IPS-20b (cell line): ENCODE measurements around the gene LOC101059915.
"Not testable (repeated sequence)": the region's sequence is repeated elsewhere in the genome, so short reads cannot be mapped to it uniquely, and the experiment has no call there.

Experiments used
- H3K27ac ChIP-seq: one replicate; pipeline ENCODE4 v1.5.1; 2013; ENCODE audit warnings: low read length
- H3K27me3 ChIP-seq: 2 replicates; pipeline ENCODE4 v1.6.1; 2013; ENCODE audit warnings: mild to moderate bottlenecking, low read length, inconsistent platforms; ENCODE audit not compliant: insufficient read depth
- H3K36me3 ChIP-seq: 2 replicates; pipeline ENCODE4 v1.6.1; 2013; ENCODE audit warnings: low read depth, mild to moderate bottlenecking, inconsistent platforms, low read length, moderate library complexity; ENCODE audit not compliant: insufficient read depth
- H3K4me1 ChIP-seq: 2 replicates; pipeline ENCODE4 v1.6.1; 2013; ENCODE audit warnings: mild to moderate bottlenecking, control low read depth, inconsistent platforms, low read length, moderate library complexity; ENCODE audit not compliant: insufficient read depth
- H3K4me3 ChIP-seq: 2 replicates; pipeline ENCODE4 v1.5.1; 2013; ENCODE audit warnings: mild to moderate bottlenecking, low read length, inconsistent platforms
- H3K9ac ChIP-seq: 2 replicates; pipeline ENCODE4 v1.6.1; 2013; ENCODE audit warnings: low read depth, mild to moderate bottlenecking, inconsistent platforms, low read length, moderate library complexity
- H3K9me3 ChIP-seq: 2 replicates; pipeline ENCODE4 v1.6.1; 2013; ENCODE audit warnings: mild to moderate bottlenecking, low read depth, low read length, inconsistent platforms; ENCODE audit not compliant: insufficient read depth

LOC101059915 gene

GRCh38 chrX:71626576-71626975 is 40.8 kb upstream of the LOC101059915 start:
- H3K27ac ChIP-seq = no peak overlapping the region
- H3K4me1 ChIP-seq = no peaks in the 10 kb centered on the region
- no peaks in the 10 kb centered on the region for H3K36me3 ChIP-seq
- H3K27me3 ChIP-seq = no peaks in the 10 kb centered on the region
- H3K9ac ChIP-seq = no peak overlapping the region
- no peaks in the 10 kb centered on the region for H3K9me3 ChIP-seq
- no peak overlapping the region for H3K4me3 ChIP-seq

- Histone ChIP-seq H3K27me3 (no peaks in the 10 kb centered on the region), H3K27ac (no peak overlapping the region), H3K4me1 (no peaks in the 10 kb centered on the region), H3K9me3 (no peaks in the 10 kb centered on the region), H3K36me3 (no peaks in the 10 kb centered on the region), H3K4me3 (no peak overlapping the region), H3K9ac (no peak overlapping the region)
Observed at GRCh38 chrX:71627588-71628404, 39.5 kb upstream of the LOC101059915 start.

- H3K27me3 ChIP-seq = no peaks in the 10 kb centered on the region
- no peaks in the 10 kb centered on the region for H3K4me1 ChIP-seq
- no peaks in the 10 kb centered on the region for H3K36me3 ChIP-seq
- no peak overlapping the region for H3K9ac ChIP-seq
- no peaks in the 10 kb centered on the region for H3K9me3 ChIP-seq
- no peak overlapping the region for H3K4me3 ChIP-seq
- no peak overlapping the region for H3K27ac ChIP-seq
Observed at GRCh38 chrX:71629467-71629866, 37.9 kb upstream of the LOC101059915 start.

- H3K9me3 ChIP-seq = no peaks in the 10 kb centered on the region
- no peaks in the 10 kb centered on the region for H3K4me1 ChIP-seq
- H3K27me3 ChIP-seq = no peaks in the 10 kb centered on the region
- H3K9ac ChIP-seq = no peak overlapping the region
- no peaks in the 10 kb centered on the region for H3K36me3 ChIP-seq
- H3K27ac ChIP-seq = no peak overlapping the region
- no peak overlapping the region for H3K4me3 ChIP-seq
Observed at GRCh38 chrX:71632923-71633657, 34.3 kb upstream of the LOC101059915 start.

- Histone ChIP-seq H3K4me1 (no peaks in the 10 kb centered on the region), H3K9ac (no peak overlapping the region), H3K27ac (no peak overlapping the region), H3K4me3 (no peak overlapping the region), H3K36me3 (no peaks in the 10 kb centered on the region), H3K9me3 (no peaks in the 10 kb centered on the region), H3K27me3 (no peaks in the 10 kb centered on the region)
Observed at GRCh38 chrX:71634366-71634765, 33.0 kb upstream of the LOC101059915 start.

GRCh38 chrX:71636438-71637252 is 30.7 kb upstream of the LOC101059915 start:
- Histone ChIP-seq H3K9ac (no peak overlapping the region), H3K4me1 (no peaks in the 10 kb centered on the region), H3K27ac (no peak overlapping the region), H3K9me3 (no peaks in the 10 kb centered on the region), H3K36me3 (no peaks in the 10 kb centered on the region), H3K4me3 (no peak overlapping the region), H3K27me3 (no peaks in the 10 kb centered on the region)

- Histone ChIP-seq H3K27me3 (no peaks in the 10 kb centered on the region), H3K4me1 (no peaks in the 10 kb centered on the region), H3K9ac (no peak overlapping the region), H3K36me3 (no peaks in the 10 kb centered on the region), H3K9me3 (no peaks in the 10 kb centered on the region), H3K4me3 (no peak overlapping the region), H3K27ac (no peak overlapping the region)
Observed at GRCh38 chrX:71637253-71637618, 30.1 kb upstream of the LOC101059915 start.

- H3K9me3 ChIP-seq = no peaks in the 10 kb centered on the region
- no peak overlapping the region for H3K27ac ChIP-seq
- H3K36me3 ChIP-seq = no peaks in the 10 kb centered on the region
- H3K4me3 ChIP-seq = no peak overlapping the region
- H3K27me3 ChIP-seq = no peaks in the 10 kb centered on the region
- no peak overlapping the region for H3K9ac ChIP-seq
- no peaks in the 10 kb centered on the region for H3K4me1 ChIP-seq
Observed at GRCh38 chrX:71637848-71638247, 29.5 kb upstream of the LOC101059915 start.

- no peak overlapping the region for H3K4me3 ChIP-seq
- no peaks in the 10 kb centered on the region for H3K36me3 ChIP-seq
- no peaks in the 10 kb centered on the region for H3K4me1 ChIP-seq
- no peaks in the 10 kb centered on the region for H3K27me3 ChIP-seq
- H3K9me3 ChIP-seq = no peaks in the 10 kb centered on the region
- H3K9ac ChIP-seq = no peak overlapping the region
- H3K27ac ChIP-seq = no peak overlapping the region
Observed at GRCh38 chrX:71638409-71638808, 28.9 kb upstream of the LOC101059915 start.

- H3K9me3 ChIP-seq = no peaks in the 10 kb centered on the region
- H3K27ac ChIP-seq = no peak overlapping the region
- H3K36me3 ChIP-seq = no peaks in the 10 kb centered on the region
- H3K9ac ChIP-seq = no peak overlapping the region
- no peak overlapping the region for H3K4me3 ChIP-seq
- no peaks in the 10 kb centered on the region for H3K4me1 ChIP-seq
- H3K27me3 ChIP-seq = no peaks in the 10 kb centered on the region
Observed at GRCh38 chrX:71640002-71640401, 27.3 kb upstream of the LOC101059915 start.

GRCh38 chrX:71644406-71644805 is 22.9 kb upstream of the LOC101059915 start:
- not testable (repeated sequence) for H3K27ac ChIP-seq, H3K9me3 ChIP-seq, H3K9ac ChIP-seq, H3K4me3 ChIP-seq, H3K27me3 ChIP-seq, H3K36me3 ChIP-seq, H3K4me1 ChIP-seq
